ENCODE measurements around the gene CAPZA3. TPM values are rescaled to one million over a fixed set of nuclear protein-coding genes. Genes with fewer than 3 reads are reported as not detected.

The CAPZA3 gene
- total RNA-seq, 1 experiment from 2014 or later: not detected

- Histone ChIP-seq H3K27ac (no peak overlapping the region), H3K36me3 (ENCODE audit: low read depth) (no peaks in the 10 kb centered on the region), H3K9me3 (ENCODE audit: insufficient read depth, low read depth) (peaks cover 8% of the 10 kb centered on the region; the same call in 1 of the 2 replicates), H3K4me1 (replicated peaks; ENCODE audit: insufficient read depth) (peaks cover 4% of the 10 kb centered on the region; the same call in 1 of the 2 replicates), H3K27me3 (ENCODE audit: insufficient read depth, low read depth) (no peaks in the 10 kb centered on the region), H3K4me3 (no peak overlapping the region), H3K9me2 (ENCODE audit: insufficient read depth) (no peaks in the 10 kb centered on the region), H4K20me1 (ENCODE audit: insufficient read depth) (no peaks in the 10 kb centered on the region), H3K4me2 (no peak overlapping the region), H3F3A (ENCODE audit: insufficient read depth, low read depth) (no peaks in the 10 kb centered on the region), H2AFZ (no peak overlapping the region), H3K79me2 (ENCODE audit: low read depth) (no peaks in the 10 kb centered on the region)
- intact Hi-C loops (cut with micrococcal nuclease; ENCODE audit: unreplicated experiment): loop anchor here (5.0 to 10.0 kb wide), 2 partner anchors 294 to 413 kb away; no protein-coding TSS in a partner anchor
- POLR2A ChIA-PET (ENCODE audit: unreplicated experiment): no interaction called here
- TF ChIP-seq CTCF (conservative IDR thresholded peaks at IDR 0.05) (no peak), EZH2 (IDR thresholded peaks at IDR 0.05; ENCODE audit: low read depth) (no peak)
- CTCF ChIA-PET: no interaction called here
- BruUV-seq (replicated peaks): no TSS peak
- no peak for DNase-seq
Measured at GRCh38 chr12:18721452-18721851, 16.5 kb upstream of the CAPZA3 start.

- ChIA-PET CTCF (no interaction called here), POLR2A (ENCODE audit: unreplicated experiment) (interaction anchor here (0.6 kb wide), 1 partner anchor 128 kb away, joined by 3 read pairs; no protein-coding TSS in a partner anchor)
- Histone ChIP-seq H3K79me2 (ENCODE audit: low read depth) (no peaks in the 10 kb centered on the region), H3K9me3 (ENCODE audit: insufficient read depth, low read depth) (peaks cover 8% of the 10 kb centered on the region; the same call in 1 of the 2 replicates), H3K9me2 (ENCODE audit: insufficient read depth) (no peaks in the 10 kb centered on the region), H3K36me3 (ENCODE audit: low read depth) (no peaks in the 10 kb centered on the region), H4K20me1 (ENCODE audit: insufficient read depth) (no peaks in the 10 kb centered on the region), H3K4me1 (replicated peaks; ENCODE audit: insufficient read depth) (peaks cover 4% of the 10 kb centered on the region; the same call in 1 of the 2 replicates), H3F3A (ENCODE audit: insufficient read depth, low read depth) (no peaks in the 10 kb centered on the region), H3K27me3 (ENCODE audit: insufficient read depth, low read depth) (no peaks in the 10 kb centered on the region), H3K4me3 (no peak overlapping the region), H3K4me2 (0 out of 2 replicates have a peak overlapping the region, but pooled peaks have one; percentile 4), H2AFZ (no peak overlapping the region), H3K27ac (no peak overlapping the region)
- TF ChIP-seq CTCF (conservative IDR thresholded peaks at IDR 0.05) (no peak), EZH2 (IDR thresholded peaks at IDR 0.05; ENCODE audit: low read depth) (no peak)
- intact Hi-C loops (cut with micrococcal nuclease; ENCODE audit: unreplicated experiment): loop anchor here (1.0 to 10.0 kb wide), 4 partner anchors 25 to 411 kb away; no protein-coding TSS in a partner anchor
- peak; percentile 39 to 74 for DNase-seq
- BruUV-seq (replicated peaks): no TSS peak
Measured at GRCh38 chr12:18723752-18724151, 14.2 kb upstream of the CAPZA3 start.

GRCh38 chr12:18731156-18731555 is 6.8 kb upstream of the CAPZA3 start:
- H3K27ac ChIP-seq: no peak overlapping the region
- DNase-seq: no peak
- no peak overlapping the region for H3K4me3 ChIP-seq
- BruUV-seq (replicated peaks): no TSS peak
- 0 out of 2 replicates have a peak overlapping the region, but pooled peaks have one; percentile 57 for H2AFZ ChIP-seq
- no peaks in the 10 kb centered on the region for H3K4me1 ChIP-seq (replicated peaks; ENCODE audit: insufficient read depth)
- no peaks in the 10 kb centered on the region for H3K36me3 ChIP-seq (ENCODE audit: low read depth)
- ChIA-PET CTCF (no interaction called here), POLR2A (ENCODE audit: unreplicated experiment) (no interaction called here)
- H3F3A ChIP-seq (ENCODE audit: insufficient read depth, low read depth): no peaks in the 10 kb centered on the region
- intact Hi-C loops (cut with micrococcal nuclease; ENCODE audit: unreplicated experiment): no loop called here
- no peaks in the 10 kb centered on the region for H3K79me2 ChIP-seq (ENCODE audit: low read depth)
- no peak overlapping the region for H3K4me2 ChIP-seq
- H4K20me1 ChIP-seq (ENCODE audit: insufficient read depth): no peaks in the 10 kb centered on the region
- peaks cover 3% of the 10 kb centered on the region; the same call in 1 of the 2 replicates for H3K9me3 ChIP-seq (ENCODE audit: insufficient read depth, low read depth)
- no peaks in the 10 kb centered on the region for H3K27me3 ChIP-seq (ENCODE audit: insufficient read depth, low read depth)
- H3K9me2 ChIP-seq (ENCODE audit: insufficient read depth): no peaks in the 10 kb centered on the region
- no peak for TF ChIP-seq EZH2 (IDR thresholded peaks at IDR 0.05; ENCODE audit: low read depth)
- TF ChIP-seq CTCF (conservative IDR thresholded peaks at IDR 0.05): no peak
